GM12801 (cell line): ENCODE data around the gene HMCN2.

Source experiments
- CTCF ChIP-seq: IDR thresholded peaks from one replicate; pipeline ENCODE4 v1.5.1; 2011; ENCODE audit warnings: control low read depth; ENCODE audit not compliant: insufficient read length; ENCODE audit errors: extremely low read depth

Gene HMCN2

GRCh38 chr9:130315446-130316226, 50.1 kb downstream of the HMCN2 start:
- no peak for TF ChIP-seq CTCF

- no peak for TF ChIP-seq CTCF
These were observed 50.9 kb downstream of the HMCN2 start for GRCh38 chr9:130316430-130316829.

- TF ChIP-seq CTCF: no peak
These were observed 53.7 kb downstream of the HMCN2 start for GRCh38 chr9:130319300-130319699.

GRCh38 chr9:130319944-130320712, 54.6 kb downstream of the HMCN2 start:
- TF ChIP-seq CTCF: no peak

GRCh38 chr9:130320723-130321481, 55.3 kb downstream of the HMCN2 start:
- TF ChIP-seq CTCF: no peak

- no peak for TF ChIP-seq CTCF
These were observed 56.0 kb downstream of the HMCN2 start for GRCh38 chr9:130321539-130321938.

- no peak for TF ChIP-seq CTCF
These were observed 57.6 kb downstream of the HMCN2 start for GRCh38 chr9:130323051-130323745.
